Fibroblast of the aortic adventitia (primary cell): ENCODE measurements around the gene MAPK8IP2. TPM values are rescaled to one million over a fixed set of nuclear protein-coding genes. Genes with fewer than 3 reads are reported as not detected.

ENCODE experiments used
- DNase-seq: peaks from one replicate; pipeline ENCODE4 v3.0.0-alpha.2; 2010; ENCODE audit warnings: low read depth
- H3K4me3 ChIP-seq: 2 replicates; pipeline ENCODE4 v1.5.1; 2011; ENCODE audit warnings: low read depth, mild to moderate bottlenecking, control low read depth, low read length, moderate library complexity
- total RNA-seq: library from RNA; depleted of rRNA; stranded (reverse); fragments of >200 nt; gene quantifications from 2 replicates; pipeline ENCODE4 v1.2.3, GENCODE V29; 2012; ENCODE audit warnings: low replicate concordance
- TF ChIP-seq, protein P1 (sequence below): IDR thresholded peaks from 2 replicates; pipeline ENCODE4 v1.5.1; 2011; ENCODE audit warnings: mild to moderate bottlenecking, low read length, control low read depth, inconsistent platforms; ENCODE audit not compliant: insufficient read depth

MAPK8IP2 gene
- total RNA-seq, 1 donor = 0.27 TPM

DNA sequence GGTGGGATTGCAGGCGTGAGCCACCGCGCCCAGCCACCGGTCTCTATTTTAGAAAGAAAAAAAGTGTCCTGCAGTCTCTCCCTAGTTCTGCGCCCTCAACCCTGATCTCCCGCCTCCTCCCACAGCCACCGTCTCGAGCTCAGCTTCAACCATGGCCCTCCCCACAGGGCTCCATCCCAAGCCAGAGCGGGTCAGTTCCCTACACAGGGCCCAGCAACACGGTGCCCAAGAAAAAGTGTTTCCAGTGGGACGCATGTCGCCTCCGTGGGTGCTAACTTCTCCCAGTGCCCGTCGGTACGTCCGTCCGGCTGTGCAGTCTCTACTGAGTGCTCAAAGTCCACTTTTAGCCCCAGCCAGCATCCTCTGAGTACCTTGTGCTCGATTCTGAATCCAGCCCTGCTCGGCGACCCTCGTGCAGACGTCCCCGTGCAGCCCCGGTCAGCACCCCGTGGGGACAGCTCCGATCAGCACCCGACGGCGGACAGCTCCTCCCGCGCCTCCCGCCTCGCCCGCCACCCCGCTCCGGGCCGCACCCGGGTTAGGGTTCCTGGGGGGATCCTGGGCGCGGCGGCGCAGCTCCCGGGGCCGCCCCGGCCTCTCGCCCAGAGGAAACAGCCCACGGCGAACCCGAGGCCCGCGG is 657 bp upstream of the MAPK8IP2 start:
- H3K4me3 ChIP-seq = no peak overlapping the region
- DNase-seq = peak; percentile 18
- TF ChIP-seq, protein P1, sequence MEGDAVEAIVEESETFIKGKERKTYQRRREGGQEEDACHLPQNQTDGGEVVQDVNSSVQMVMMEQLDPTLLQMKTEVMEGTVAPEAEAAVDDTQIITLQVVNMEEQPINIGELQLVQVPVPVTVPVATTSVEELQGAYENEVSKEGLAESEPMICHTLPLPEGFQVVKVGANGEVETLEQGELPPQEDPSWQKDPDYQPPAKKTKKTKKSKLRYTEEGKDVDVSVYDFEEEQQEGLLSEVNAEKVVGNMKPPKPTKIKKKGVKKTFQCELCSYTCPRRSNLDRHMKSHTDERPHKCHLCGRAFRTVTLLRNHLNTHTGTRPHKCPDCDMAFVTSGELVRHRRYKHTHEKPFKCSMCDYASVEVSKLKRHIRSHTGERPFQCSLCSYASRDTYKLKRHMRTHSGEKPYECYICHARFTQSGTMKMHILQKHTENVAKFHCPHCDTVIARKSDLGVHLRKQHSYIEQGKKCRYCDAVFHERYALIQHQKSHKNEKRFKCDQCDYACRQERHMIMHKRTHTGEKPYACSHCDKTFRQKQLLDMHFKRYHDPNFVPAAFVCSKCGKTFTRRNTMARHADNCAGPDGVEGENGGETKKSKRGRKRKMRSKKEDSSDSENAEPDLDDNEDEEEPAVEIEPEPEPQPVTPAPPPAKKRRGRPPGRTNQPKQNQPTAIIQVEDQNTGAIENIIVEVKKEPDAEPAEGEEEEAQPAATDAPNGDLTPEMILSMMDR = no peak

GRCh38 chr22:50600967-50601668 is 525 bp downstream of the MAPK8IP2 start:
- TF ChIP-seq, protein P1 = no peak
- no peak overlapping the region for H3K4me3 ChIP-seq
- no peak for DNase-seq

- no peak overlapping the region for H3K4me3 ChIP-seq
- DNase-seq = no peak
- TF ChIP-seq, protein P1 = no peak
Measured at GRCh38 chr22:50601669-50602337, 1.2 kb downstream of the MAPK8IP2 start.

DNA sequence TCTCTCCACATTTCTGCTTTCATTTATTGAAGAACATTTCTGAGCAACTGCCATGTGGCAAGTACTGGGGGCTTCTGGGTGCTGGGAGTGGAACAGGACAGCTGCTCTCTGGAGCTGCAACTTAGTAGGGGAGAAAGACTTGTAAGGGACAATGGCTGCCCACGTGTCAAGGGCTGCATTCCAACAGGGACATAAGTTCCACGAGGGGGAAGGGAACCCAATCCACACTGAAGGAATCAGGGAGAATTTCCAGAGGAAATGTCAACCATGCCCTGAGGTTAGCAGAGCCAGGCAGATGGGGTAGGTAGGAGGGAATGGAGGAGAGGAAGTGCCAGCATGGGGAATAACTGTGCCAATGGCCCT is 1.7 kb downstream of the MAPK8IP2 start:
- DNase-seq = no peak
- TF ChIP-seq, protein P1 = no peak
- H3K4me3 ChIP-seq = no peak overlapping the region

GRCh38 chr22:50603511-50604255 is 3.1 kb downstream of the MAPK8IP2 start:
- no peak for DNase-seq
- no peak overlapping the region for H3K4me3 ChIP-seq
- TF ChIP-seq, protein P1 = no peak

GRCh38 chr22:50604256-50605001 is 3.8 kb downstream of the MAPK8IP2 start:
- no peak overlapping the region for H3K4me3 ChIP-seq
- no peak for DNase-seq

More at GRCh38 chr22:50604256-50605001, 3.8 kb downstream of the MAPK8IP2 start:
- TF ChIP-seq, protein P1 = no peak
